GM19395 (cell line): ENCODE results near the gene KCNQ1OT1.
"Not testable (repeated sequence)": the region's sequence is repeated elsewhere in the genome, so short reads cannot be mapped to it uniquely, and the experiment has no call there.

Source experiments
- ATAC-seq: cut with Tn5 transposase; IDR thresholded peaks from one replicate; pipeline ENCODE4 v1.9.1; 2021; ENCODE audit warnings: mild to moderate bottlenecking, moderate library complexity; ENCODE audit not compliant: unreplicated experiment

The KCNQ1OT1 gene

GRCh38 chr11:2655016-2655719 is 44.6 kb downstream of the KCNQ1OT1 start:
- no peak for ATAC-seq

DNA sequence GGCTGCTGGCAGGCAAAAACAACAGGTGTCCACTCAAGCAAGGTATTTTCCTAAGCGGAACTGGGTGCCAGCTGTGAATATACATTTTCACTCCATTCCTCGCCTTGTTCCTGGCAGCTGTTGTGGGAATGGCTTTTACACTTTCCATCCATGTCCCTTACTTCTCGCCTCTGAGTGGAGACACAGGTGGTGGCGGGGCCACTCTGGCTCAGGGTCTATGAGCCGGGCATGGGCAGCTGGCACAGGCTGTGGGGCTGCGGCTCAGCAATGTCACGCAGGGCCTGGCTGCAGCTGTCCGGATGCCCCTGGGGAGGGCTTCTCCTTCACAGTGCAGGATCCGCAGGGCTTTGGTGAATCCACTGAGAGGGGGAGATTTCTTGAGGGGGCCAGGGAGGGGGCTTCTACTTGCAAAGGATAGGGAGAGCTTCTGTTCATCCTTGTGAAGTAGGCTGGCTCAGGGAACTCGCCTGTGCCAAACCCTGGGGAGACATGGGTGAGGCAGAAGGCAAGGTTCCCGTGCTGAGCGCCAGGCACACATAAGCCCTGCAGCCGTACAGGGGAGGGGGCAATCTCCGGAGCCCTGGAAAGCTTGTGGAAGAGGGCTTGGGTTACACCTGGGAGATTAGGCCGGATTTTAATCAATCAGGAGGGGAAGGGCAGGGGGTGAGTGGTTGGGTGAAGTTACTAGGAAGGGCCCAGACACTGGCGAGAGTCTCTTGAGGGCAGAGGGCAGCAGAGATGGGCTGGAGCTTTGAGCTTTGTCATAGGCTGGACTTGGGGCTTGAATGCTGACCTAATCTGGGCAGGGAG is 45.7 kb downstream of the KCNQ1OT1 start:
- ATAC-seq: no peak

- no peak for ATAC-seq
Measured at GRCh38 chr11:2653198-2653551, 46.6 kb downstream of the KCNQ1OT1 start.

DNA sequence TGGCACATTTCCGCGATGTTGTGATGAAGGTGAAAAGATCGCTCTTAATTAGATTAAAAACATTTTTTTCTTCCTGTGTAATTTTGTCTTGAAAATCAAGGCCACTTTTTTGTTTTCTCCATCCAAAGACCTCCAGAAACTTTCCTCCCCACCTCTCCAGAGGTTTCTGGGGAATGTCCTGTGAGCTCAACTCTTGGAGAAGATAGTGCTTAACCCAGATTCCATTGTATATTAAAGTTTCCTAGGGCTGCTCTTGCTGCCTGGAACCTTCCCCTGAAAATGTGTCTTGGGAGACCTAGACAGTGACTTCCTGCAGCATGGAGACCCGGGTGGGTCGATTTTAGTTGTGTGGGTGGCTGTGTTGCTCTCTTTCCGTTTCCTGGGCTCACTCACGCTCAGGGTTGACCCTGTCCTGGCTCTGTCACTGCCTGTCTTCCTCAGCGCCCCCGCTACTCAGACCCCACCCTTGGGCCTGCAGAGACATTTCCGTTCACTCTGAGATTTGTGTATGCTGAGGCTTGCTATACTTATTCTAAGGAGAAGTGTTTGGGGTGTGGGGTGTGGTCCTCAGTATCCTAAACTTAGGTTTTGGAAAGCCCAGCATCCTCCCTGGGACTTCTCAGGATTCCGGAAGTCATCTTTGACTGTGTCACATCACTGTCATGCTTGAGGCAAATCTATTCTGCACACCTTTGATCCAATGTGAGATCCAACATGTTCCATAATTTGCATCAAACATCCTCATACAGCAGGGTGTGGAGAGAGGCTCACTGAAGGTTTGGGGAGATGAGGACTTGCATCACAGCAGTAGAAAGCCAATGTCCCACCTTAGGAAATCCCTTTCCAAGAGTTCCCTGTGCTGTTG is 47.2 kb downstream of the KCNQ1OT1 start:
- ATAC-seq: no peak

- no peak for ATAC-seq
Measured at GRCh38 chr11:2651826-2652271, 47.9 kb downstream of the KCNQ1OT1 start.

- ATAC-seq: no peak
Measured at GRCh38 chr11:2651054-2651617, 48.7 kb downstream of the KCNQ1OT1 start.

DNA sequence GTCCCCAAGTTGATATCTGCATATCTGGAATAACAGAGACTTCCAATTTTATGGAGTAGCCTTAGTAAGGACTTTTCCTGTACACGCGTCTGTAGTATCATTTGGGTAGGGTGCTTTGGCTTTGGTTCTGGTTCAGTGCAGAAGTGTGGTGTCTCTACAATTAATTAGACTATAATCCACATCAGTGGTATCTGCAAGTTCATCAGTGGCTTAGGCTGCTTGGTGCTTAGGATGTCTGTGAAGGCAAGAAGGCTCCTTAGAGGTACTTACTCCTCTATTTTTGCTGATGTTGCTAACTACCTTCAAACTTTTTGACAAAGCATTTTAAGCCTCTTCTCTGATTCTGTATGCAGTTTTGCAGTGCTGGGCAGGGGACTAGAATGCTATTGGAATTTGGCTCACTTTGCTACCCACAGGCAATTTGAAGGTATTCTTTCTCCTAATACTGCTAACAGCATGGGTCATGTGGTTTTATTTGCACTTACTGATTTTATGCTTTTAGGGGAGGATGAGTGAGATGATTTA is 49.4 kb downstream of the KCNQ1OT1 start:
- ATAC-seq: no peak

DNA sequence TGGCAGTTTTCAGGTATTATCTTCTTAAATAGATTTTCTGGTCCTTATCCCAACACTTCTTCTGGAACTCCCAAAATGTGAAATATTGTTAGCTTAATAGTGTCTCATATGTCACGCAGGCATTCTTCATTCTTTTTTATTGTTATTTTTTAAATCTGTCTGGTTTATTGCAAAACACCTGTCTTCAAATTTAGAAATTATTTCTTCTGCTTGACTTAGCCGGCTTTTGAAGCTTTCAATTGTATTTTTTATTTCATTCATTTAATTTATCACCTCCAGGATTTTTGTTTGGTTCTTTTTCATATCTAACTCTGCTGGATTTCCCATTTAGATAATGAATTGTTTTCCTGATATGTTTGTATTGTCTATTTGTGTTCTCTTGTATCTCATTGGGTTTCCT is 49.9 kb downstream of the KCNQ1OT1 start:
- no peak for ATAC-seq

- no peak for ATAC-seq
Measured at GRCh38 chr11:2649400-2649799, 50.4 kb downstream of the KCNQ1OT1 start.

- ATAC-seq: no peak
Measured at GRCh38 chr11:2647953-2648352, 51.8 kb downstream of the KCNQ1OT1 start.

DNA sequence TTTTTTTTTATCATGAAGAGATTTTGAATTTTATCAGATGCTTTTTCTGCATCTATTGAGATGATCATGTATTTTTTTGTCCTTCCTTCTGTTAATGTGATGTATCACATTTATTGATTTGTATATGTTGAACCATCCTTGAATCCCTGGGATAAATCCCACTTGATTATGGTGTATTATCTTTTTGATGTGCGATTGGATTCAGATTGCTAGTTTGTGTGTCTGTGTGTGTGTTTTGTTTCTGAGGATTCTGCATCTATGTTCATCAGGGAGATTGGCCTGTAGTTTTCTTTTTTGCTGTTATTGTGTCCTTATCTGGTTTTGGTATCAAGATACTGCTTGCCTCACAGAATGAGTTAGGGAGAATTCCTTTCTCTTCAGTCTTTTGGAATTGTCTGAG is 52.6 kb downstream of the KCNQ1OT1 start:
- ATAC-seq: no peak

GRCh38 chr11:2645779-2646118 is 54.0 kb downstream of the KCNQ1OT1 start:
- ATAC-seq: no peak

DNA sequence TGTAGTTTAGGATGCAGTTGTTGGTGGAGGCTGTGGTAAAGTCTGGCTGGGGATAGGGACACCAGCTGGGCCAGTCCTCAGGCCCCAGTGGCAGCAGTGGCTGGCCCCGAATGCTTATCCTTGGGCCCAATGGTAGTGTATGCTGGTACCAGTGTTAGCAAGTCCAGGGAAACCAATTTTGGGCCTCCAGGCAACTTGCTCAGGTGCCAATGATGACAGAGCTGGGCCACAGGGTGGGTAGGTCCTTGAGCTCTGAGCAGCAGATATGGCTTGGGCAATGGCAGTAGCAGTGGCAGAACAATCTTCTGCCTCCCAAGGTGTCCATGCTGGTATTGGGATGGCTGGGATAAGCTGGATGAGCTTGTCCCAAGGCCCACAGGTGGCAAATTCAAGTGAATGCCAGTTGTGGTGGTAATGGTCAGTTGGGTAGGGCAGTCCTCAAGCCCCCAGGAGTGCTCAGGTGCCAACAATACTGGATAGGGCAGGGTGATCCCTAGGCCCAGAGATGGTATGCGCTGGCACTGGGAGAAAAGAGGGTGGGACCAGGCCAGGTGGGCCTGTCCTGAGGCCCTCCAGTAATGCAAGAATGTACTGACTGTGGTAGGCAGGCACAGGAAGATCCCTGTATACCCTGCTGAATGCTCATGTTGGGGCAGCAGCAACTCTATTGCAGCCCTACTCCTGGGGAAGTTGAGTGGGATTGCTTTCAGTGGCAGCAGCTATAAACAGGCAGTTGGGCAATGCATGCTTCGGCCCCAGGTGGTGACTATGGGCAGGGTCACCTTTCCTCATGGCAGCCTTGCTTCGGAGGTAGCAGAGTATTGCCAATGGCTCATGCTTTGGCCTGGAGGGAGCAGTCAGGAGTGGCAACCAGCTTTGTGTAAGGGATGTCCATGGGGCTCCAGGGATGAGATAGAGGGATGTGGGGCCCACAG is 54.7 kb downstream of the KCNQ1OT1 start:
- ATAC-seq: no peak

DNA sequence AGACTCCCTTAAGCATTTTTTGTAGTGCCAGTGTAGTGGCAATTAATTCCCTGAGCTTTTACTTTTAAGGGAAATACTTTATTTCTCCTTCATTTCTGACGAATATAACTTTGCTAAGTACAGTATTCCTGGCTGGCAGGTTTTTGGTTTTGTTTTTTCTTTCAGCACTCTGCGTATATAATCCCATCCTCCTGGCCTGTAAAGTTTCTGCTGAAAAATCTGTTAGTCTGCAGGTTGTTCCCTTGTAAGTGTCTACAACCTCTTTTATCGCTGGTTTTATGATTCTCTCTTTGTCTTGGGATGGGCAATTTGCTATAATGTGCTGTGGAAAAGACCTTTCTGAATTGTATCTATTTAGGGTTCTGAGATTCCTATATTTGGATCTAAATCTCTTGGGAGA is 56.0 kb downstream of the KCNQ1OT1 start:
- ATAC-seq: no peak

DNA sequence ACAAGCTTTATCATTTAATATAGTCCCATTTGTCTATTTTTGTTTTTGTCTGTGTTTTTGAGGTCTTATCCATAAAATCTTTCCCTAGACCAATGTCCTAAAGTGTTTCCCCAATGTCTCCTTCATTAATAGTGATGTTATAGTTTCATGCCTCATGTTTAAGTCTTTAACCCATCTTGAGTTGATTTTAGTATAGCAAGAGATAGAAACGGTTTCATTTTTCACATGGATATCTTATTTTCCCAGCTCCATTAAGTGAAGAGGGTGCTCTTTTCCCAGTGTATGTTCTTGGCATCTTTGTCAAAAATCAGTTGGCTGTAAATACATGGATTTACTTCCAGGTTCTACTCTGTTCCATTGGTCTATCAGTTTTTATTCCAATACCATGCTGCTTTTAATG is 58.2 kb downstream of the KCNQ1OT1 start:
- no peak for ATAC-seq

- ATAC-seq: not testable (repeated sequence)
Measured at GRCh38 chr11:2639763-2640162, 60.0 kb downstream of the KCNQ1OT1 start.

DNA sequence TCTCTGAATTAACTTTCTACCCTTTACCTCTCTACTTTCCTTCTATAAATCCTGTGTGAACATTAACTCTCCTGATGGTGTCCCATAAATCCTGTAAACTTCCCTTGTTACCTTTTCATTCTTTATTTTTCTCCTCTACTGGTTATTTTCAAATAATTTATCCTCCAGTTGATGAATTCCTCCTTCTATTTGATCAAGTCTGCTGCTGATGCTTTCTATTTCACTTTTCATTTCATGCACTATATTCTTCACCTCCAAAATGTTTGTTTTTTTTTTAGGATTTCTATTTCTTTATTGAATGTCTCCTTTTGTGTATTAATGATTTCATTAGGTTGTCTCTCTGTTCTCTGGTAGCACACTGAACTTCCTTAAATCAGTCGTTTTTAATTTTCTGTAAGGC is 68.6 kb downstream of the KCNQ1OT1 start:
- no peak for ATAC-seq

DNA sequence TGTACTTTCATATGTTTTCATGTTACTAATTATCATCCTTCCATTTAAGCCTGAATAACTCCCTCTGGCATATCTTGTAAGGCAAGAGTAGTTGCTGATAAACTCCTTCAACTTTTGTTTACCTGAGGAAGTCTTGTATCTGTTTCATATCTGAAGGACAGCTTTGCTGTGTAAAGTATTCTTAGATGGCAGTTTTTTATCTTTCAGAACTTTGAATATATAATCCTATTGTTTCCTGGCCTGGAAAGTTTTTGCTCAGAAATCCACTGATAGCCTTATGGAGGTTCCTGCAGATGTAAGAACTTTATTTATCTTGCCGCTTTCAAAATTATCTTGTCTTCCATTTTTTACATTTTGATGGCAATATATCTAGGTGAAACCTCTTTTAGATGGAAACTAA is 69.1 kb downstream of the KCNQ1OT1 start:
- ATAC-seq: no peak

- no peak for ATAC-seq
Measured at GRCh38 chr11:2625183-2625582, 74.6 kb downstream of the KCNQ1OT1 start.

GRCh38 chr11:2621894-2622293 is 77.9 kb downstream of the KCNQ1OT1 start:
- ATAC-seq: peak; percentile 49
